Keratinocyte (primary cell): Measurements from ENCODE around the gene MRPL44.
A peak's percentile ranks its signal among the peaks of the same experiment; 100 is the strongest.

ENCODE experiments used
- EZH2 ChIP-seq: IDR thresholded peaks from one replicate; pipeline ENCODE4 v1.6.1; 2012; ENCODE audit warnings: inconsistent platforms, mild to moderate bottlenecking, low read length, moderate library complexity
- TF ChIP-seq, protein P1 (sequence below), 3 experiments: IDR thresholded peaks in 1 of 3; conservative IDR thresholded peaks in 1 of 3; optimal IDR thresholded peaks in 1 of 3; 2 replicates in 2 of 3; 3 replicates in 1 of 3; pipeline versions ENCODE3 to v1.5.1; 2011; ENCODE audit warnings: low read length in 3 of 3, mild to moderate bottlenecking in 3 of 3, moderate library complexity in 2 of 3, control low read depth in 1 of 3, inconsistent platforms in 1 of 3; ENCODE audit not compliant: insufficient read depth in 2 of 3; ENCODE audit errors: extremely low read depth in 1 of 3

DNA sequence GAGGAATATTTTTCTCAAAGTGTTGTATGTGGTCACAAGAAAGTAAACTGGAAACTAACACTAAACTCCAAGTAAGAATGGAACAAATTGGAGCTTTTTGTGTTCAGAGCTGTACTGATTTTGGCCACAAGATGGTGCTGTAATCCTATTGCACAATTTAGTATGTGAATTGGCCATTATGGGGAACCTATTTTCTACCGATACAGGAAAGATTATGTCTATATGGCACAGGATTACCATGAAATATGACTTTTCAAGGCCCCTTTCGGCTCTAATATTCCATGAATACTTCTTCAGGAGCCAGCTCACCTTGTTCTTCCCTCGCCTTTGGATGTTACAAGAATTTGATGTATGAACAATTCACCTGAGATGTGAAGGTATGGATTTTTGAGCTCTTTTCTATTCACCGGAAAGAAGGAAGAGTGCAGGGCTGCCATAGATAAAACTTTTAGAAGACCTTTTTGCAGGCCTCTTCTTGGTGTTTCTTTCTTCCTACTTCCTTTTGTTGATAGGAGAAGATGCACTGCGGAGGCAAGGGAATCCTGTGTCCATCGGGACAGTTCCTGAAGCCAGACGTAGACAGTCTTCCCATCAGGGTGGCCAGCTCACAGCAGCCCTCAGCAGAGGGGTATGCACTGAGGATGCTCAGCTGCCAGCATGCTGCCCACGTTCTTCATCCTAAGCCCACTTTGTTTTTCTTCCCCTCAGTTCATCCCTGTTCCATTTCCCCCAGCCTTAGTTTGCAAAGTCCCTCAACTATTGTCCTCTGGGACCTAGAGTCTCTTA lies 13.3 kb downstream of the MRPL44 start:
- TF ChIP-seq, protein P1, sequence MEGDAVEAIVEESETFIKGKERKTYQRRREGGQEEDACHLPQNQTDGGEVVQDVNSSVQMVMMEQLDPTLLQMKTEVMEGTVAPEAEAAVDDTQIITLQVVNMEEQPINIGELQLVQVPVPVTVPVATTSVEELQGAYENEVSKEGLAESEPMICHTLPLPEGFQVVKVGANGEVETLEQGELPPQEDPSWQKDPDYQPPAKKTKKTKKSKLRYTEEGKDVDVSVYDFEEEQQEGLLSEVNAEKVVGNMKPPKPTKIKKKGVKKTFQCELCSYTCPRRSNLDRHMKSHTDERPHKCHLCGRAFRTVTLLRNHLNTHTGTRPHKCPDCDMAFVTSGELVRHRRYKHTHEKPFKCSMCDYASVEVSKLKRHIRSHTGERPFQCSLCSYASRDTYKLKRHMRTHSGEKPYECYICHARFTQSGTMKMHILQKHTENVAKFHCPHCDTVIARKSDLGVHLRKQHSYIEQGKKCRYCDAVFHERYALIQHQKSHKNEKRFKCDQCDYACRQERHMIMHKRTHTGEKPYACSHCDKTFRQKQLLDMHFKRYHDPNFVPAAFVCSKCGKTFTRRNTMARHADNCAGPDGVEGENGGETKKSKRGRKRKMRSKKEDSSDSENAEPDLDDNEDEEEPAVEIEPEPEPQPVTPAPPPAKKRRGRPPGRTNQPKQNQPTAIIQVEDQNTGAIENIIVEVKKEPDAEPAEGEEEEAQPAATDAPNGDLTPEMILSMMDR (optimal IDR thresholded peaks at IDR 0.05 in 1 of 3, IDR thresholded peaks at IDR 0.05 in 1 of 3, conservative IDR thresholded peaks at IDR 0.05 in 1 of 3; ENCODE audit: extremely low read depth in 1 of 3, insufficient read depth in 2 of 3, low read length in 3 of 3), result peak in 2 of 3 experiments; percentile 71 to 85
- no peak for TF ChIP-seq EZH2
